Kidney (tissue), 14 donors: ENCODE results near the gene CDC14A. TPM values are rescaled to one million over a fixed set of nuclear protein-coding genes. Genes with fewer than 3 reads are reported as not detected.

Source experiments
- DNase-seq, 5 donors: peaks; one replicate each; pipeline ENCODE4 v3.0.0-alpha.2; 2013 to 2020
- FAIRE-seq: peaks from 2 replicates; lab custom pipeline; 2012; peaks lifted over from hg19 to GRCh38; lab: Jason Lieb, UNC
- H3K27ac ChIP-seq, 2 donors: one replicate each; pipeline ENCODE4 v1.7.0; 2013; ENCODE audit warnings: low read depth in 2 of 2, low read length in 2 of 2, inconsistent platforms in 1 of 2
- H3K27me3 ChIP-seq: one replicate; pipeline ENCODE4 v1.7.1; 2013; ENCODE audit warnings: low read length, inconsistent platforms; ENCODE audit not compliant: control insufficient read depth, insufficient read depth
- H3K36me3 ChIP-seq, 3 donors: one replicate each; pipeline versions ENCODE4 v1.7.0 to v1.7.1; 2013; ENCODE audit warnings: low read length in 3 of 3, control low read depth in 1 of 3, inconsistent platforms in 1 of 3; ENCODE audit not compliant: insufficient read depth in 3 of 3, control insufficient read depth in 2 of 3
- H3K4me1 ChIP-seq, 3 donors: one replicate each; pipeline versions ENCODE4 v1.7.0 to v1.7.1; 2013; ENCODE audit warnings: low read length in 3 of 3, inconsistent platforms in 1 of 3, low read depth in 1 of 3; ENCODE audit not compliant: control insufficient read depth in 2 of 3, insufficient read depth in 2 of 3
- H3K4me3 ChIP-seq, 3 donors: one replicate each; pipeline versions ENCODE4 v1.7.0 to v1.8.1; 2013; ENCODE audit warnings: low read length in 3 of 3, control low read depth in 1 of 3, inconsistent platforms in 1 of 3
- H3K9ac ChIP-seq, 3 donors: one replicate each; pipeline versions ENCODE4 v1.7.0 to v1.7.1; 2013; ENCODE audit warnings: low read length in 3 of 3, control low read depth in 1 of 3, inconsistent platforms in 1 of 3
- H3K9me3 ChIP-seq, 3 donors: one replicate each; pipeline versions ENCODE4 v1.7.0 to v1.7.1; 2013; ENCODE audit warnings: low read length in 3 of 3, control low read depth in 1 of 3, inconsistent platforms in 1 of 3; ENCODE audit not compliant: control insufficient read depth in 2 of 3, insufficient read depth in 1 of 3
- CTCF ChIP-seq: IDR thresholded peaks from 3 replicates; pipeline ENCODE4 v1.5.1; 2012; ENCODE audit warnings: mild to moderate bottlenecking, moderate library complexity, borderline replicate concordance; ENCODE audit not compliant: insufficient read depth; ENCODE audit errors: extremely low read depth
- intact Hi-C: fragments of 100-400 bp; cut with DNase I; formaldehyde crosslinking; loops from one replicate; pipeline ENCODE4 v1.11.1; 2022
- polyA plus RNA-seq: library from polyadenylated mRNA; stranded (reverse); fragments of 350-450 nt; fragmentation: Illumina TruSeq; extraction: RNeasy Lipid Tissue Mini Kit (QIAGEN cat#74804); gene quantifications from one replicate; pipeline ENCODE4 v1.2.3, GENCODE V29; 2014; ENCODE audit warnings: low read depth, low replicate concordance; ENCODE audit not compliant: insufficient read depth
- total RNA-seq: library from RNA; stranded (reverse); fragmentation: NEBNext Ultra II Directional; extraction: Animal tissue kit (Norgen Biotek cat#: 25700); gene quantifications from one replicate; pipeline ENCODE4 v1.2.1, GENCODE V29; 2021
- donor health status: control.
- donor health status: control.
- donor health status: control.
- donor health status: control.
- donor health status: control.
- donor health status: DM: yes; HTN: yes; CAD: no.
- donor health status: Normal renal cell carcinoma (clear cell type).

The CDC14A gene
- total and polyA plus RNA-seq, 2 donors from 2014 or later: 4.7 to 11.9 TPM

DNA sequence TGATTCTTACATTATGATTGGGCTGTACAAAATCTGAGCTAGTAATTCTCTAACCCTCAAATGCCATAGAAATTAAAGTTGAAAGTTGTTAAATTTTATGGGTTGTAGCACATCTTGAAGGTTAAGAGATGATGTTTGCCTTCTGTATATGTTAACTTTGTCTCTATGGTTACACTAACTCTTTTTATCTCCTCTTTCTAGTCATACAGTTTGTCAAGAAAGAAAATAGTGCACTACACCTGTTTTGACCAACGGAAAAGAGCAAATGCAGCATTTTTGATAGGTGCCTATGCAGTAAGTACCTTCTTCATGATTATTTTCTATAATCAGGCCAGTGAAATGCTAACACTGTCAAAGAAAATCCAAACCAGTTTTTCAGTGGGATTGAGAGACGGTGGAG lies 38.2 kb downstream of the CDC14A start:
- Histone ChIP-seq H3K9me3 (no peaks in the 10 kb centered on the region), H3K4me1 (peaks cover 6 to 15% (median 6%) of the 10 kb centered on the region in 3 donors), H3K4me3 (no peak overlapping the region), H3K27ac (no peak overlapping the region), H3K9ac (no peak overlapping the region), H3K36me3 (peaks cover 0 to 3% (median 0%) of the 10 kb centered on the region in 3 donors), H3K27me3 (no peaks in the 10 kb centered on the region)
- TF ChIP-seq CTCF: no peak
- FAIRE-seq (no peak), DNase-seq (no peak)
- intact Hi-C loops: no loop called here

- Histone ChIP-seq H3K4me1 (peaks cover 0 to 14% (median 6%) of the 10 kb centered on the region in 3 donors), H3K27me3 (no peaks in the 10 kb centered on the region), H3K9me3 (no peaks in the 10 kb centered on the region), H3K4me3 (no peak overlapping the region), H3K9ac (no peak overlapping the region), H3K27ac (no peak overlapping the region), H3K36me3 (peaks cover 0 to 3% (median 0%) of the 10 kb centered on the region in 3 donors)
- FAIRE-seq: no peak
- intact Hi-C loops: no loop called here
- DNase-seq: no peak
- TF ChIP-seq CTCF: no peak
These were observed 39.4 kb downstream of the CDC14A start for GRCh38 chr1:100391675-100392074.

GRCh38 chr1:100392756-100393155 lies 40.5 kb downstream of the CDC14A start:
- Histone ChIP-seq H3K27ac (peak overlapping the region in 1 of 2 donors; percentile 32), H3K9me3 (no peaks in the 10 kb centered on the region), H3K4me3 (no peak overlapping the region), H3K36me3 (peaks cover 0 to 3% (median 0%) of the 10 kb centered on the region in 3 donors), H3K27me3 (no peaks in the 10 kb centered on the region), H3K4me1 (peaks cover 0 to 10% (median 6%) of the 10 kb centered on the region in 3 donors), H3K9ac (peak overlapping the region in 1 of 3 donors; percentile 8)
- DNase-seq: peak in 2 of 5 donors; percentile 47 to 74
- FAIRE-seq: peak; percentile 11
- TF ChIP-seq CTCF: no peak
- intact Hi-C loops: no loop called here

DNA sequence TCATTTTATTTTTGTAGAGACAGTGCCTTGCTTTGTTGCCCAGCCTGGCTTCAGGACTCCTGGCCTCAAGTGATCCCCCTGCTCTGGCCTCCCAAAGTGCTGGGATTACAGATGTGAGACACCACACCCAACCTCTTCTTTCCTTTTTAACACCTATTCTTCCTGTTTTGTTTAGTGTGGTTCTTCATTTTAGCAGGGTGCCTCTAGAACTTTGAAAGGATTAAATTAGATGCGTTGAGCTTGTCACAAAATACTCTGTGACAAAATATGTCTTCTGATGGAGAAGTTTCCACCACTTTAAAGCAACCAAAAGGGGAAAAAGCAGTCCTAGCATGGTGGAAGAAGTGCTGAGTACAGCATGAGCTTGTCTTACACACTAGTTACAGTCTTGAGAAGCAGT lies 42.0 kb downstream of the CDC14A start:
- Histone ChIP-seq H3K27ac (no peak overlapping the region), H3K9ac (no peak overlapping the region), H3K4me3 (no peak overlapping the region), H3K27me3 (no peaks in the 10 kb centered on the region), H3K9me3 (no peaks in the 10 kb centered on the region), H3K36me3 (peaks cover 0 to 3% (median 0%) of the 10 kb centered on the region in 3 donors), H3K4me1 (peaks cover 0 to 8% (median 7%) of the 10 kb centered on the region in 3 donors)
- no peak for TF ChIP-seq CTCF
- DNase-seq: no peak
- intact Hi-C loops: no loop called here
- no peak for FAIRE-seq
